ENCODE results near the gene IWS1.
"Not testable (repeated sequence)": the region's sequence is repeated elsewhere in the genome, so short reads cannot be mapped to it uniquely, and the experiment has no call there.

The IWS1 gene

GRCh38 chr2:127454595-127455565 lies 71.4 kb downstream of the IWS1 start:
- no peak for DNase-seq (ENCODE audit: low read depth in 2 of 2)

- DNase-seq (ENCODE audit: low read depth in 2 of 2) = no peak
These were observed 72.7 kb downstream of the IWS1 start for GRCh38 chr2:127453392-127454171.

DNA sequence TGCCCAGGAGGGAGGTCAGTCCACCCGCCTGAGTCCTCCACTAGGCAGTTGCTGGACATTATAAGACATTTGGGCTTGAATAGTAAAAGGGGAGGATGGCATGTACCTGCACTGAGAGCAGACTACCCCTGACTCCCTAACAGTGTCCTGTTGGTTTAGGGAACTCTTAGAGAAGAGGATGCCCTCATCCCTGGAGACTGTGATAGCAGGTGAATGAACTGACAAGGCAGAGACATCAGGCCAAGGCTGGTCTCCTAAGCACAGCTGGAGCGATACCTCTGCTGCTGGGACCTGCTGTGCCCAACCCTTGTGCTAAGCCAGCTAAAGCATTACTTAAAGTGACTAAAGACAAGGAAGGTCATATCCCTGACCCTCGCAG lies 73.3 kb downstream of the IWS1 start:
- DNase-seq (ENCODE audit: low read depth in 2 of 2) = no peak

DNA sequence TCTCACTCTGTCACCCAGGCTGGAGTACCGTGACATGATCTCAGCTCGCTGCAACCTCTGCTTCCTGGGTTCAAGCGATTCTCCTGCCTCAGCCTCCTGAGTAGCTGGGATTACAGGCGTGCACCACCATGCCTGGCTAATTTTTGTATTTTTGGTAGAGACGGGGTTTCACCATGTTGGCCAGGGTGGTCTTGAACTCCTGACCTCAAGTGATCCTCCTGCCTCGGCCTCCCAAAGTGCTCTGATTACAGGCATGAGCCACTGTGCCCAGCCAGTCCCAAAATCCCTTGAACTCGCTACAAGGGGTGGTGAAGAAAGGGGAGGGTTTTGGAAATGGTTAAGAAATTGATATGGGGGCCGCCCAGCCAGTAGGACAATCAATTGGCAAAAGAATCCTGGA lies 73.9 kb downstream of the IWS1 start:
- not testable (repeated sequence) for DNase-seq (ENCODE audit: low read depth in 2 of 2)

DNA sequence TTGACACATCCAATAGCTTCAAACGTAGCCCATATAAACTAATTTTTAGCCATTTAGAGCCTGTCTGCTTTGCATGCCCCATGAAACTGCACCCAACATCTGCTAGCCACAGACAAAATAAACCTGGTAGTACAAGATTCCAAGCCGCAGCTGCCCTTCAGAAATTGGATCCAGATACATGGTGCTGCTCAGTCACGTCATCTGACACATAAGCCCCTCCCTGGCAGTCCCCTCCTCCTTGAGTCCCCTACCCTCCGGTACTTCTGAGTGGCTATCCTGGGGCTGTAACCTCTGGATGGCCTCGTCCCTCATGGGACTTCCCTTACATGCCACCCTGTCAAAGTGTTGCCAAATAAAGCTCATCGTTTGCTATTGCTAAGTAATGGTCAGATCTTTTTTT lies 74.3 kb downstream of the IWS1 start:
- DNase-seq (ENCODE audit: low read depth in 2 of 2) = no peak

DNA sequence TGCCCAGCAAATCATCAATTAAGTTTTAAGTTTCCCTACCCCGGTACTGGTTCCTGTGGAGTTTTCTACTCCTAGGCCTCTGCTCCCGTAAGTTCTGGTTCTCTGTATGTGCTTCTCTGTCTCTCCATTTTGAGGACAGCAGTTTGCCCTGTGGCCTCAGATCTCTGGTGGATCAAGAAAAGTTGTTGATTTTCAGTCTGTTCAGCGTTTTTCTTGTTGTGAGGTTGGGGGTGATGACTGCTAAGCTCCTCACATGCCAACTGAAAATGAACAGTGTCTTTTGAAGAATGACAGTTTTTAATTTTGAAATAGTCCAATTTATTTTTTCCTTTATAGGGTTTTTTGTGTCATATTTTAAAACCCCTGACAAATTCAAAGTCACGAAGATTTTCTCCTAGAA lies 76.4 kb downstream of the IWS1 start:
- no peak for DNase-seq (ENCODE audit: low read depth in 2 of 2)

DNA sequence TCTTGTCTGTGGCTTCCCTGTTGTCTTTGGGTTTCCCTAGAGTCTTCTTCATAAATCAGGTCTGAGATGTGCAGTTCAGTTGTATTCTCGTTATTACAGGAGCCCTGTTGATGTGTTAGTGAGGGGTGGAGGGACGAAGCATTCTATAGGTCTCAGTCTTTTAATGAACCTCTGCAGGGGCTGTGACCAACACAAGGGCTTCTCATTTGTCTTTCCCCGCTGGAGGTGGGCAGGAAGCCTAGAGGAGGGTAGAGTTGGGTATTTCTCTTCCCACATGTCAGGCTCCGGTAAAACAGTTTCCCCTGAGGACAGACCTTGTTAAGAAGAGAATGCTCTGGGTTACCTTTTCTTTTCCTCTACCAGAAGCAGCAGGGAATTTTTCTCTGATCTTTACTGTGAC lies 76.9 kb downstream of the IWS1 start:
- DNase-seq (ENCODE audit: low read depth in 2 of 2) = no peak

GRCh38 chr2:127448526-127448925 lies 77.8 kb downstream of the IWS1 start:
- no peak for DNase-seq (ENCODE audit: low read depth in 2 of 2)

- no peak for DNase-seq (ENCODE audit: low read depth in 2 of 2)
These were observed 86.9 kb downstream of the IWS1 start for GRCh38 chr2:127439343-127439742.

GRCh38 chr2:127437781-127438726 lies 88.2 kb downstream of the IWS1 start:
- DNase-seq (ENCODE audit: low read depth in 2 of 2) = no peak

- no peak for DNase-seq (ENCODE audit: low read depth in 2 of 2)
These were observed 89.2 kb downstream of the IWS1 start for GRCh38 chr2:127437056-127437455.

GRCh38 chr2:127434515-127434914 lies 91.8 kb downstream of the IWS1 start:
- no peak for DNase-seq (ENCODE audit: low read depth in 2 of 2)

DNA sequence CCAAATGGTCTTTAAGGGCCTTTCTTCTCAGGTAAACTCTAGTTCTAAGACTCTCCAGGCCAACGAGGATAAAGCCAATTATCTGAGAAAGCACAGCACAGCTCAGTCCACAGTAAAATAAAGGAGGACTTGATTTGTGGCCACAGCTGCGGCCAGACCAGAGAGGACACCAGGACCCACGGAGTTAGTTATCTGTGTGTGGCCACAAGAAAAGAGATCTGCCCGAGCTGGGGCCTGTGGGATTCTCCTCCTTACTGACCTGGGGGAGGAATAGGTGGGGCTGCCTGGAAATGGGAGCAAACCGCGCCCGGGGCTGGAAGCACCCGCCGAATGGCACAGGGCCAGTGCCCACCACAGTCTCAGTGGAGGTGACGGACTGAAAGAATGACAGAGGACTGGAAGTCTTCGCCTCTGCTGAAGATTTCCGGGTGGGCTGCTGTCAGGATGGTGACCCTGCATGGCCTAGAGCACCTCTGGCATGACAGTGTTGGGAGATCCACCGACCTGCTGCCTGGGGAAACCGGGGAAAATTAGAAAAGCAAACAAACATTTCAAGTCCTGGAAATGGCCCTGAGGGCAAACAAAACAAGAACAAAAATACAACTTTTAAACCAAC lies 94.8 kb downstream of the IWS1 start:
- no peak for DNase-seq (ENCODE audit: low read depth in 2 of 2)

Data from stimulated activated CD4-positive, alpha-beta T cell treated with anti-CD3 and anti-CD28 coated beads, Interleukin-1b, Interleukin-23, amount 100 ng/mL, for 4 hours (primary cell).